Measurements from ENCODE around the gene SLK.

The SLK gene

GRCh38 chr10:103979530-103979929, 12.6 kb downstream of the SLK start:
- H3K14ac ChIP-seq (ENCODE audit: low read length), result no peak overlapping the region
- no peak overlapping the region for H3K9ac ChIP-seq (ENCODE audit: low read length)
- no peak overlapping the region for H2BK120ac ChIP-seq (ENCODE audit: insufficient read depth, low read length, poor library complexity)
- no peak overlapping the region for H2BK5ac ChIP-seq (ENCODE audit: low read depth, low read length, poor library complexity)
- no peak overlapping the region for H3K27ac ChIP-seq (ENCODE audit: low read depth, low read length)
- H2AK5ac ChIP-seq (ENCODE audit: low read length), result no peak overlapping the region
- no peaks in the 10 kb centered on the region for H3K9me3 ChIP-seq (ENCODE audit: insufficient read depth, low read depth, low read length)
- H2BK12ac ChIP-seq (ENCODE audit: low read length), result no peak overlapping the region
- H4K8ac ChIP-seq (ENCODE audit: low read depth, low read length), result no peak overlapping the region
- H4K91ac ChIP-seq (ENCODE audit: low read depth, low read length), result no peak overlapping the region
- H3K4ac ChIP-seq (ENCODE audit: low read depth, low read length), result no peak overlapping the region
- H3K79me1 ChIP-seq (ENCODE audit: low read length), result no peaks in the 10 kb centered on the region
- H4K12ac ChIP-seq (ENCODE audit: low read depth, low read length), result no peak overlapping the region
- no peak overlapping the region for H2AFZ ChIP-seq (ENCODE audit: insufficient read depth, low read length, poor library complexity)
- H3K79me2 ChIP-seq (ENCODE audit: control insufficient read depth, insufficient read depth, low read length, poor library complexity), result no peaks in the 10 kb centered on the region
- no peak overlapping the region for H3K4me2 ChIP-seq (ENCODE audit: low read length)
- H3K27me3 ChIP-seq (ENCODE audit: insufficient read depth, low read length), result no peaks in the 10 kb centered on the region
- no peak overlapping the region for H3K18ac ChIP-seq (ENCODE audit: low read length)
- DNase-seq, result no peak
- WGBS (ENCODE audit: extremely low coverage, insufficient coverage, insufficient read length), result no CpG with 5 or more reads among the region's 2 CpGs
- H3K36me3 ChIP-seq (ENCODE audit: control insufficient read depth in 1 of 2, insufficient read depth in 2 of 2, low read length in 2 of 2), result peaks cover 0 to 2% of the 10 kb centered on the region in 2 experiments
- H3K4me1 ChIP-seq (ENCODE audit: control insufficient read depth in 1 of 2, insufficient read depth in 2 of 2, low read length in 2 of 2), result no peaks in the 10 kb centered on the region
- H3K23ac ChIP-seq (ENCODE audit: low read length), result no peak overlapping the region
- H3K4me3 ChIP-seq (ENCODE audit: low read depth, low read length), result no peak overlapping the region

- Histone ChIP-seq H4K12ac (ENCODE audit: low read depth, low read length) (no peak overlapping the region), H3K14ac (ENCODE audit: low read length) (no peak overlapping the region), H4K8ac (ENCODE audit: low read depth, low read length) (no peak overlapping the region), H2AK5ac (ENCODE audit: low read length) (no peak overlapping the region), H4K91ac (ENCODE audit: low read depth, low read length) (no peak overlapping the region), H2BK5ac (ENCODE audit: low read depth, low read length, poor library complexity) (no peak overlapping the region), H3K4me1 (ENCODE audit: control insufficient read depth in 1 of 2, insufficient read depth in 2 of 2, low read length in 2 of 2) (no peaks in the 10 kb centered on the region), H3K79me2 (ENCODE audit: control insufficient read depth, insufficient read depth, low read length, poor library complexity) (no peaks in the 10 kb centered on the region), H2AFZ (ENCODE audit: insufficient read depth, low read length, poor library complexity) (no peak overlapping the region), H3K23ac (ENCODE audit: low read length) (no peak overlapping the region), H3K27me3 (ENCODE audit: insufficient read depth, low read length) (no peaks in the 10 kb centered on the region), H3K4me2 (ENCODE audit: low read length) (no peak overlapping the region), H3K36me3 (ENCODE audit: control insufficient read depth in 1 of 2, insufficient read depth in 2 of 2, low read length in 2 of 2) (peaks cover 0 to 2% of the 10 kb centered on the region in 2 experiments), H3K4me3 (ENCODE audit: low read depth, low read length) (no peak overlapping the region), H3K18ac (ENCODE audit: low read length) (no peak overlapping the region), H3K79me1 (ENCODE audit: low read length) (no peaks in the 10 kb centered on the region), H3K27ac (ENCODE audit: low read depth, low read length) (no peak overlapping the region), H2BK12ac (ENCODE audit: low read length) (no peak overlapping the region), H3K4ac (ENCODE audit: low read depth, low read length) (no peak overlapping the region), H3K9ac (ENCODE audit: low read length) (no peak overlapping the region), H3K9me3 (ENCODE audit: insufficient read depth, low read depth, low read length) (no peaks in the 10 kb centered on the region), H2BK120ac (ENCODE audit: insufficient read depth, low read length, poor library complexity) (no peak overlapping the region)
- no CpG with 5 or more reads among the region's 6 CpGs for WGBS (ENCODE audit: extremely low coverage, insufficient coverage, insufficient read length)
- peak in 1 of 2 donors; percentile 60 for DNase-seq
Observed at GRCh38 chr10:103980288-103980906, 13.5 kb downstream of the SLK start.

GRCh38 chr10:103982639-103983038, 15.7 kb downstream of the SLK start:
- Histone ChIP-seq H2BK5ac (ENCODE audit: low read depth, low read length, poor library complexity) (no peak overlapping the region), H4K12ac (ENCODE audit: low read depth, low read length) (no peak overlapping the region), H2BK12ac (ENCODE audit: low read length) (no peak overlapping the region), H4K8ac (ENCODE audit: low read depth, low read length) (no peak overlapping the region), H3K27ac (ENCODE audit: low read depth, low read length) (no peak overlapping the region), H3K4ac (ENCODE audit: low read depth, low read length) (no peak overlapping the region), H3K18ac (ENCODE audit: low read length) (no peak overlapping the region), H3K9ac (ENCODE audit: low read length) (no peak overlapping the region), H3K79me1 (ENCODE audit: low read length) (no peaks in the 10 kb centered on the region), H3K9me3 (ENCODE audit: insufficient read depth, low read depth, low read length) (no peaks in the 10 kb centered on the region), H3K23ac (ENCODE audit: low read length) (no peak overlapping the region), H2AFZ (ENCODE audit: insufficient read depth, low read length, poor library complexity) (no peak overlapping the region), H3K4me1 (ENCODE audit: control insufficient read depth in 1 of 2, insufficient read depth in 2 of 2, low read length in 2 of 2) (no peaks in the 10 kb centered on the region), H3K4me3 (ENCODE audit: low read depth, low read length) (no peak overlapping the region), H3K14ac (ENCODE audit: low read length) (no peak overlapping the region), H3K36me3 (ENCODE audit: control insufficient read depth in 1 of 2, insufficient read depth in 2 of 2, low read length in 2 of 2) (peaks cover 0 to 2% of the 10 kb centered on the region in 2 experiments), H3K27me3 (ENCODE audit: insufficient read depth, low read length) (no peaks in the 10 kb centered on the region), H2BK120ac (ENCODE audit: insufficient read depth, low read length, poor library complexity) (no peak overlapping the region), H3K79me2 (ENCODE audit: control insufficient read depth, insufficient read depth, low read length, poor library complexity) (no peaks in the 10 kb centered on the region), H4K91ac (ENCODE audit: low read depth, low read length) (no peak overlapping the region), H2AK5ac (ENCODE audit: low read length) (no peak overlapping the region), H3K4me2 (ENCODE audit: low read length) (no peak overlapping the region)
- peak in 1 of 2 donors; percentile 34 for DNase-seq
- no CpG with 5 or more reads among the region's 4 CpGs for WGBS (ENCODE audit: extremely low coverage, insufficient coverage, insufficient read length)

- Histone ChIP-seq H3K36me3 (ENCODE audit: control insufficient read depth in 1 of 2, insufficient read depth in 2 of 2, low read length in 2 of 2) (peaks cover 0 to 2% of the 10 kb centered on the region in 2 experiments), H3K27me3 (ENCODE audit: insufficient read depth, low read length) (no peaks in the 10 kb centered on the region), H3K4me3 (ENCODE audit: low read depth, low read length) (no peak overlapping the region), H3K4ac (ENCODE audit: low read depth, low read length) (no peak overlapping the region), H3K18ac (ENCODE audit: low read length) (no peak overlapping the region), H2BK120ac (ENCODE audit: insufficient read depth, low read length, poor library complexity) (no peak overlapping the region), H3K23ac (ENCODE audit: low read length) (no peak overlapping the region), H3K9me3 (ENCODE audit: insufficient read depth, low read depth, low read length) (no peaks in the 10 kb centered on the region), H2AK5ac (ENCODE audit: low read length) (no peak overlapping the region), H4K91ac (ENCODE audit: low read depth, low read length) (no peak overlapping the region), H4K12ac (ENCODE audit: low read depth, low read length) (no peak overlapping the region), H3K14ac (ENCODE audit: low read length) (no peak overlapping the region), H2BK12ac (ENCODE audit: low read length) (no peak overlapping the region), H3K4me2 (ENCODE audit: low read length) (no peak overlapping the region), H2AFZ (ENCODE audit: insufficient read depth, low read length, poor library complexity) (no peak overlapping the region), H3K79me2 (ENCODE audit: control insufficient read depth, insufficient read depth, low read length, poor library complexity) (no peaks in the 10 kb centered on the region), H3K4me1 (ENCODE audit: control insufficient read depth in 1 of 2, insufficient read depth in 2 of 2, low read length in 2 of 2) (no peaks in the 10 kb centered on the region), H3K79me1 (ENCODE audit: low read length) (no peaks in the 10 kb centered on the region), H4K8ac (ENCODE audit: low read depth, low read length) (no peak overlapping the region), H3K27ac (ENCODE audit: low read depth, low read length) (no peak overlapping the region), H3K9ac (ENCODE audit: low read length) (no peak overlapping the region), H2BK5ac (ENCODE audit: low read depth, low read length, poor library complexity) (no peak overlapping the region)
- DNase-seq, result no peak
- no CpG with 5 or more reads among the region's 4 CpGs for WGBS (ENCODE audit: extremely low coverage, insufficient coverage, insufficient read length)
Observed at GRCh38 chr10:103983367-103983911, 16.5 kb downstream of the SLK start.

Data from trophoblast cell (in vitro differentiated cells and primary cell).